Activated T-helper 2 cell treated with anti-CD3 and anti-CD28 coated beads, Interferon-gamma antibody, Interleukin-2, Interleukin-4, amounts not matched to agents 10 μg/mL and 5 μg/mL and 100 μg/mL, durations not matched to agents 14 hours and 24 hours and 36 hours (primary cell): Measurements from ENCODE around the gene PRR16. TPM values are rescaled to one million over a fixed set of nuclear protein-coding genes. Genes with fewer than 3 reads are reported as not detected.

Experiments
- DNase-seq: peaks from one replicate; pipeline ENCODE4 v3.0.0; 2021; ENCODE audit warnings: low spot score
- H3K27ac Mint-ChIP-seq: one replicate; pipeline ENCODE4 v1.8.0; 2021; ENCODE audit warnings: mixed read lengths
- H3K27me3 Mint-ChIP-seq: one replicate; pipeline ENCODE4 v1.8.0; 2021; ENCODE audit warnings: low read depth, mixed read lengths
- H3K36me3 Mint-ChIP-seq: one replicate; pipeline ENCODE4 v1.8.0; 2021; ENCODE audit warnings: low read depth, mixed read lengths
- H3K4me1 Mint-ChIP-seq: one replicate; pipeline ENCODE4 v1.8.0; 2021; ENCODE audit warnings: low read depth, mixed read lengths
- H3K4me3 Mint-ChIP-seq: one replicate; pipeline ENCODE4 v1.8.0; 2021; ENCODE audit warnings: low read depth, mild to moderate bottlenecking, moderate library complexity, mixed read lengths
- H3K9me3 Mint-ChIP-seq: one replicate; pipeline ENCODE4 v1.8.0; 2021; ENCODE audit warnings: mixed read lengths
- intact Hi-C: fragments of 100-400 bp; cut with micrococcal nuclease; formaldehyde crosslinking; loops from one replicate; pipeline ENCODE4 v1.15.1; 2023
- total RNA-seq: library from RNA; stranded (reverse); gene quantifications from 2 replicates; pipeline ENCODE4 v1.2.3, GENCODE V29; 2022

PRR16 gene
- total RNA-seq, 1 donor from 2014 or later: not detected

DNA sequence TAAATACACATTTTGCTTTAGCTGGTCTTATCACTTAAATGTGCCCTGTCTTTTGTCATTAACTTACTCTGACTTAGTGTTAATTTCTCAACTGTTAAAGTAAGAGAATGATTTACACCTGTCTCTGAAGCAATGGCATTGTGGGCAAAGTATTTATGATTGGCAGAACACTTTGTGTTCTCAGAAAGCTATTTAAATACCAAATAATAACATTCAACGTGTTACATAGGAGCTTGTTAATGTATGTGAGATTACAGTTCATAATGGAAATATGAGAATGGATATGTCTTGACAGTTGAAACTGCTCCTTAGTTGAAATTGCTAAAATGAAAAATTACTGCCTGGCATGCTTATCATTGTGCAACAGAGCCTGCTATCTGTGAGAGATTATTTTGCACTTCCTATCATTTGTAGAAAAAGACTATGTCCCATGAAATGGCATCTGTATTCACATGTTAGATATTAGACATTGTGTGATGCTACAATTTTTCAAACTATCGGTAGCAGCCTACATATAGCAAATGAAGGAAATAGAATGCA is 46.1 kb downstream of the PRR16 start:
- intact Hi-C loops: no loop called here
- Mint-ChIP-seq H3K4me1 (no peaks in the 10 kb centered on the region), H3K4me3 (no peak overlapping the region), H3K36me3 (no peaks in the 10 kb centered on the region), H3K27me3 (no peaks in the 10 kb centered on the region), H3K27ac (no peak overlapping the region), H3K9me3 (no peaks in the 10 kb centered on the region)
- DNase-seq: no peak

DNA sequence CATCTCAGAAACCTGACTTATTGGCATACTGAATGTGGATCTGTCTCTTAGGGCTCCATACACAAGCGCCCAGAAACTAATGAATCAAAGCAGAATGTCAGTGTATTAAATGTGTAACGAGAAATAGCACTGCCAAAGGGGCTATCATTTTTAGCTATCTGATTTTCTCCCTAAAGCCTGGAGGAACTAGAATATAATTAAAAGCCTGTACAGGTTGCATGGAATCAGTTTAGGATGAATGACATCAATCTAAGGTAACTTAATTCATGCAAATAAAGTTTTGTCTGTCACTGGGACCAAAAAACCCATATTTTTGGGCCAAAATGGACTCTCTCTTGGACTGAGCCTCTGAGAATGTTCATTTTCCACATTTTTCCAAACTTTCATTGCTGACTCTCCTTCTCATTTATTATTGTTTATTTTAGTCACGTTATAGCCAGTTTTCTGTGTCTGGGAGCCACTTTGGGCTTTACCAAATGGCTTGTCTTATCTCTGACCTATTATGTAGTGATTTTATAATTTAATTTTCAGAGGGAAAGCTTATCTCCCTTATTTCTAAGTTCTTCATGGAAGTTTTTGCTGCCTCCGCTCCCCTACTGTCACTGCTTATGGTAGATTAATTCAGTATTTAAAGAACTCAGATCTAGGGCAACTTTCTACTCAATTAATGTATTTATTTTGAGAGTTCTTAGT is 47.0 kb downstream of the PRR16 start:
- intact Hi-C loops: no loop called here
- Mint-ChIP-seq H3K27ac (no peak overlapping the region), H3K4me3 (no peak overlapping the region), H3K9me3 (no peaks in the 10 kb centered on the region), H3K27me3 (no peaks in the 10 kb centered on the region), H3K36me3 (no peaks in the 10 kb centered on the region), H3K4me1 (no peaks in the 10 kb centered on the region)
- DNase-seq: no peak

DNA sequence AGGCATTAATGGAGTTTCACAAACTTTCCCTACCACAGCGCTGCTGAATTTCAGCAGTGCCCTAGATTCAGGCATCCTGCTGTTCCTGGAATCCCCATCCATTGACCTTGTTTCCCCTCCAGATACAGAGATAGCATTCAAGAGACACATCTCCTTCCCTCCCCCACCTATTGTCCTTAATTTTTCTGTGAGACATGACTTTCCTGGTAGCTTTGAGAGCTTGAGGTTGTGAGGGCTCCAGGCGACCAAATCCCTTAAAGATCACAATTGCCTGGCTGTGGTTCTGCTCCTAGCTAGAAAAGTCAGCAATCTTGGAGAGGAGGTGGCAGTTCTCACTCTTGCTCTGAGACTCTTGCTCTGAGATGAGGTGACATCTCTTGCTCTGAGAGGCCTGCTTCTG is 48.0 kb downstream of the PRR16 start:
- no peak overlapping the region for H3K27ac Mint-ChIP-seq
- H3K9me3 Mint-ChIP-seq: no peaks in the 10 kb centered on the region
- H3K27me3 Mint-ChIP-seq: no peaks in the 10 kb centered on the region
- intact Hi-C loops: no loop called here
- no peaks in the 10 kb centered on the region for H3K36me3 Mint-ChIP-seq
- H3K4me1 Mint-ChIP-seq: no peaks in the 10 kb centered on the region
- H3K4me3 Mint-ChIP-seq: no peak overlapping the region
- no peak for DNase-seq

DNA sequence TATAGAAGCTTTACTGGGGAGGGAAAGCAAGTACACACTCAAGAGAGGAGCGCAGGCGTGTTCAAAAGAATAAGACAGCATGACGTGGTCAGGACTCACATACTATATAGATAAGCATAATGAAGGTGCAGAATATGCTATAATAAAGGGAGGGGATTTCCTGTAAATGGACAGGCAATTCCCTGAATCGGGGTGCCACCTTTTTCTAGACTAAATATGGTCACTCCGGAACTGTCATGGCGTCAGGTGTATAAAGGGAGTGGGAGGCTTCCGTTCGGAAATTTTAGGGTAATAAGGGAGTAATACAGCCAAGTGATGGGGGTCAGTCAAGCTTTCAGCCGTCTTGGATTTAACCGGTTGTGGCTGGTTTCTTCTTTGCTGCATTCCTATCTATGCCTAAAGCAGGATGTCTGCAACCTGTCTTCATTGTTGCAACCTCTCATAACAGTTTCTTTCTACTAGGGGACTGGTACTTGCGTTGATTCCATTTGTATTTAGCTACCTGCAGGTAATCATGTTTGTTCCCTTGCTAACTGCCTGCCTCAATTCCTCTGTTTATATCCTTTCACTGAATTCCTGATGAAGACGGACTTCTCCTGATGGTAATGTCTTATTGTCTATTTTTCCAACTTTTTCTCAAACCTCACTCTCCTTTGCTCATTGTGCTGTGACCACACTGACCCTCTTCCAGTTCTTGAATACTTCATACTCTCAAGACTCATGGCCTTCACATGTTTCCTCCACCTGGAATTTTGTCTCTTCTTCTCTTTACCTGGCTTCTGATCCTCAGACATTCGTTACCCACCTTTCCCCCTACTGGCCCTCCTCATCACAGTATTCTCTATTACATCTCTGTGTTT is 48.9 kb downstream of the PRR16 start:
- Mint-ChIP-seq H3K36me3 (no peaks in the 10 kb centered on the region), H3K27me3 (no peaks in the 10 kb centered on the region), H3K27ac (no peak overlapping the region), H3K4me1 (no peaks in the 10 kb centered on the region), H3K4me3 (no peak overlapping the region), H3K9me3 (no peaks in the 10 kb centered on the region)
- intact Hi-C loops: no loop called here
- DNase-seq: no peak

DNA sequence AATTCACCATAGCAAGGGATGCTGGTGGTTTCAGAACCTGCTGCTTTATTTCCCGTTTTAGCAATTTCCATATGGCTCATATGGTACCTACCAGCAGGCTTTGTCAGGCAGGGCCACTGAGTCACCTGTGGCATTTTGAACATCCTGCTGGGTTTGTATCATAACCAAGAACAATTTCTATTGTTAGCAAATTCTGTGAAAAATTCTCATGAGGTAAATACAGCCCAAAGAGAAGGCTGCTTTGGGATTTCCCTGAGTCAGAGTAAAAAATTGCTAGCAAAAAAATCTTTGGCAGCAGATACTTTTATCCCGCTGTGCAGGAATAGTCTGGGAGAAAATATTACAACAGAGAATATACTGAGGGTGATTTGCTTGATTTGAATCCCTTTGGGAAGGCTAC is 52.7 kb downstream of the PRR16 start:
- Mint-ChIP-seq H3K4me3 (no peak overlapping the region), H3K36me3 (no peaks in the 10 kb centered on the region), H3K9me3 (no peaks in the 10 kb centered on the region), H3K27me3 (no peaks in the 10 kb centered on the region), H3K4me1 (no peaks in the 10 kb centered on the region), H3K27ac (no peak overlapping the region)
- no peak for DNase-seq
- intact Hi-C loops: no loop called here

DNA sequence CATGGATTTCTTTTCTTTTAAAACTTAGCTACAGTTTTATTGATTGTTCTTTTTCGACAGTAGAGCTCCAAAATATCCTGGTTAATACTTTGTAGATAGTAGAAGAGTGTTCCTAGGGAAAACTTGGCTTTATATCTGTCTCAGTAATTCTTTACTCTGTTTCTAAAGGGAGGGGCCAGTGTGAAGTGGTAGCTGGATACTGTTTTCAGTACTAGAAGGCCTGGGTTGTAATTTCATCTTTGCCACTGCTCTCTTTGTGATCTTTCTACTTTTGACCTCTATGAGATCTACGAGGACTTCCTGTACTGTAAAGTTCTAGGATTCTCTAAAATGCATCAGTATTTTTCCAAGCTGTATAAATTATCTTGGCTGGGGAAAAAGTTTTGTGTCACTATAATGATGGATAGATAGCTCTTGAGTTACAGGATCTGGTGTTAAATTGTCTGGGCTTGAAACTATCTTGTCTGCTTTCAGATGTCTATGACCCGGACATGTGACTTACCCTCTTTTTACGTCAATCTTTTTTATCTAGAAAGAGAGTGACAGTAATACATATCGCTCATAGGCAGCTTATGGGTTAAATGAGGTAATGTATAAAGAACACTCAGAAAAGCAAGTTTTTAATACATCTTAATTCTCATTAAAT is 53.6 kb downstream of the PRR16 start:
- Mint-ChIP-seq H3K36me3 (no peaks in the 10 kb centered on the region), H3K4me1 (no peaks in the 10 kb centered on the region), H3K27ac (no peak overlapping the region), H3K27me3 (no peaks in the 10 kb centered on the region), H3K4me3 (no peak overlapping the region), H3K9me3 (no peaks in the 10 kb centered on the region)
- intact Hi-C loops: no loop called here
- DNase-seq: no peak

DNA sequence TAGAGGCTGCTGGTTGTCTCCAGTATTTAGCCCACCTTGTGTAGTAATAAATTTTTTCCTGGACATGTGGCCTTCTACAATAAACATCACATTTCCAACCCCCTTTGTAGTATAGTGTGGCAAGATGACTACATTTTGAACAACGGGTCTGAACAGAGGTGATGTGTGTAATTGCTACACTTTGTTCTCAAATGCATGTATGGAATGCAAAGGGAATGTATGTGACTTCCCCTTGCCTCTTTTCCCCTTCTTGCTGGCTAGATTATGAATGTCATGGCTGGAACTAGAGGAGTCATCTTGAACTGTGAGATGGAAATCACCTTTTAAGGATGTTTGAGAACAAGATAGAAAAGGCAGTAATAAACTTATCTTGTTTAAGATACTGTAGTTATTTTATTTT is 54.5 kb downstream of the PRR16 start:
- Mint-ChIP-seq H3K9me3 (no peaks in the 10 kb centered on the region), H3K27ac (no peak overlapping the region), H3K27me3 (no peaks in the 10 kb centered on the region), H3K4me1 (no peaks in the 10 kb centered on the region), H3K36me3 (no peaks in the 10 kb centered on the region), H3K4me3 (no peak overlapping the region)
- intact Hi-C loops: no loop called here
- no peak for DNase-seq

DNA sequence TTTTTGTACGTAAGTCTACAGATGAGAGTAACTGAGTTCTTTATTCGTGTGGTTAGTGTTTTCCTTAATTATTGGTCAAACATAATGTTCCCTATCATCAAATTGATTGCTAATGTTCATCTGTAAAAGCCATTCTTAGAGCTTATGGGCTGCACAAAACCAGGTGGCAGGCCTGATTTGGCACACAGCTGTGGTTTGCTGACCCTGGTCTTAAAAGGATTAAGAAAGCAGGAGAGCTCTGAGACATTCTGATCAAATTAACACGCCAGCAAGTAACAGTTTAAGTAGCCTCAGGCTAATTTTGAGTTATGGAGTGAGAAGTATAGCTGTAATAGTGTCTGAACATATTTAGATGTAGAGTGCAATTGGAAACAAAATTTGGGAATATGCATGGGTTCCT is 63.2 kb downstream of the PRR16 start:
- intact Hi-C loops: no loop called here
- H3K4me1 Mint-ChIP-seq: no peaks in the 10 kb centered on the region

DNA sequence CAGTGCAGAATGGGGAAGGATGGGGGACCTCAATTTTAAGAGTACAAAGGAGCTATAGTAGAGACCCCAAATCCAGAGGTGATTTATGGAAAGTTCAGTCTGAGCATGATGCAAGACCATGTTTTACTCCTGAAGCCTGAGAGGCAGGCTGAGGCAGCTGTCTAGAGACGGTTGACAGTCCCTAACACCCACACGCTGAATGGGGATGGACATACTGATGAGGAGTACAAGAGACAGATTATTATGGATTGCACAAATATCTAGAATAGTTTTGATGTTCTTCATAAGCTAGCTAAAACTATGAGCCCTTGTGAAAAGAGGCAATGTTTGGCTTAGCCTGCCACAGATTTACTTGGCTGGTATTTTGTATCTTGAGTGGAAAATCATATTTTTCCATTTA is 64.5 kb downstream of the PRR16 start:
- Mint-ChIP-seq H3K36me3 (no peaks in the 10 kb centered on the region), H3K4me1 (no peaks in the 10 kb centered on the region), H3K9me3 (no peaks in the 10 kb centered on the region), H3K27ac (no peak overlapping the region), H3K27me3 (no peaks in the 10 kb centered on the region), H3K4me3 (no peak overlapping the region)
- intact Hi-C loops: no loop called here
- DNase-seq: no peak

More for the DNA sequence above, 63.2 kb downstream of the PRR16 start:
- no peaks in the 10 kb centered on the region for H3K9me3 Mint-ChIP-seq
- H3K27ac Mint-ChIP-seq: no peak overlapping the region
- H3K27me3 Mint-ChIP-seq: no peaks in the 10 kb centered on the region
- no peak overlapping the region for H3K4me3 Mint-ChIP-seq
- DNase-seq: no peak
- H3K36me3 Mint-ChIP-seq: no peaks in the 10 kb centered on the region

DNA sequence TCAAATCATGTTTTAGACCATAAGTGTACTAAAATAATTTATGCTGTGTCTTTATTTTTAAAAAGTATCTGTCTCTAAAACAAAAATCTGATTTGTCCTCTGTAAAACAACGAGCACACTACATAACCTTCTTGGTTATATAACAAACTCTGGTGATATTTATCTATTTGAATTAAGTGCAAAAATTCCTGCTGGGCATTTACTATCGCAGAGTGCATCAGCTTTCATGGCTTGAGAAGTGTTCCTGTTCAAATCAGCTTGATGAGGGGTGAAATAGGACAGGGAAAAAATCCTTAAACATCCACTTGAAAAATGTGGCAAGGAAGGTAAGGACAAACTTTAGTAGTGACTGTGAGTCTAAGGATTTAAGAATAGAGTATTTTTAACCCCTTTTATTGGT is 65.3 kb downstream of the PRR16 start:
- Mint-ChIP-seq H3K9me3 (no peaks in the 10 kb centered on the region), H3K36me3 (no peaks in the 10 kb centered on the region), H3K4me3 (no peak overlapping the region), H3K27me3 (no peaks in the 10 kb centered on the region), H3K4me1 (no peaks in the 10 kb centered on the region), H3K27ac (no peak overlapping the region)
- intact Hi-C loops: no loop called here
- DNase-seq: no peak

DNA sequence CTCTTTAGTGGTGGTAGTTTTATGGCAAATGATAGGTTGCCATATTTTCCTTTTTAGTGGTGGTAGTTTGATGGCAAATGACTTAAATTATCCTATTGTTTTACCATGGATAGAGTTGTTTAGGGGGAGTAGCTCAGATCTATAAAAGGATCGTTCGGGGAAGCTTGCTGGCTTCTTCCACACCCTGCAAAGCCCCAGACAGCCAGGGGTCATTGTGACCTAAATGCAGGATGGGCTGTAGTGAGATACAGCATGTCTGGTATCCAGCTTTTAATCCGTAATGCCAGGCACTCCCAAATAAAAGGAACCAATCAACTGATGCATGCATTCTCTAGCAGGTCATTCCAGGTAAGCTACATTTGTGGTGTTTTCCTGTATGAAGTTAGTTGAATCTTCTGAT is 67.1 kb downstream of the PRR16 start:
- Mint-ChIP-seq H3K4me3 (no peak overlapping the region), H3K27ac (no peak overlapping the region), H3K9me3 (no peaks in the 10 kb centered on the region), H3K36me3 (no peaks in the 10 kb centered on the region), H3K4me1 (no peaks in the 10 kb centered on the region), H3K27me3 (no peaks in the 10 kb centered on the region)
- intact Hi-C loops: no loop called here
- DNase-seq: no peak

DNA sequence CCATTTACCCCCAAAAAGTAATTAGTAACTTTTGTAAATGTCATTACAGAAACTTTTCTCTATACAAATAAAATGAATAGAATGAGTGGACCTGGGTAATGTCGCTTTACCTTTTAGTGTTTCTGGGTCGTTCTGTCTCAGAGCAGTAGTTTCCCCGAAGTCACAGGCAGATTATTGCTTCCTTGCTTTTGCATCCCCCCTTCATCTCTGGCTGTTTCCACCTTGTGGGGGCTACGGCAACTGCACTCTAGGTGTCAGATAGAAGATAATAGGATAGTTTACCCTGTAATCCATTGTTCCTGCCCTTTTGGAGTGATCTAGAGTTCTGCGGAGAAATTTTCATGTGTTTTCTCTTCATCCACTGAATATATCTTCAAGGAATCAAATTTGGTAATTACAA is 68.7 kb downstream of the PRR16 start:
- Mint-ChIP-seq H3K36me3 (no peaks in the 10 kb centered on the region), H3K4me3 (no peak overlapping the region), H3K27me3 (no peaks in the 10 kb centered on the region), H3K27ac (no peak overlapping the region), H3K9me3 (no peaks in the 10 kb centered on the region), H3K4me1 (no peaks in the 10 kb centered on the region)
- DNase-seq: no peak
- intact Hi-C loops: no loop called here

DNA sequence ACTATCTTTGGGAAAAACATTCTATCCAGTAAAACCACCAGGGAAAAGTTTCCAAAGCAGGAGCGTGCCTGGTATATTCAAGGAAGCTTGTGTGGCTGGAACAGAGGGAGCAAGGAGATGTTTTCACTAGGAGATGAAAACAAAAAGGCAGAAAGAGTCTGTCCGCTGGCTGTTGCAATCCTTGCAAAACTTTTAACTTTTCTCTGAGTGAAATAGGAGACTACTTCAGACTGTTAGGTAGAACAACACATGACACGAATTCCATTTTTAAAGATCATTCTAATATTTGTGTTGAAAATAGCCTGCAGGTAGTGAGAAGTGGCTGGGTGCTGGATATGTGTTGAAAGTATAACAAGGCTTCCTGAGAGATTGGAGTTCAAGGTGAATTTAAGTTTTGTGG is 69.5 kb downstream of the PRR16 start:
- Mint-ChIP-seq H3K27me3 (no peaks in the 10 kb centered on the region), H3K4me1 (no peaks in the 10 kb centered on the region), H3K4me3 (no peak overlapping the region), H3K27ac (no peak overlapping the region), H3K36me3 (no peaks in the 10 kb centered on the region), H3K9me3 (no peaks in the 10 kb centered on the region)
- intact Hi-C loops: no loop called here
- DNase-seq: no peak
